ENCODE results near the gene CHURC1. TPM values are rescaled to one million over a fixed set of nuclear protein-coding genes. Genes with fewer than 3 reads are reported as not detected.

The CHURC1 gene
- total RNA-seq, 1 donor from 2014 or later, result 44.4 TPM

GRCh38 chr14:64934338-64934929, 20.2 kb downstream of the CHURC1 start:
- Mint-ChIP-seq H3K36me3 (ENCODE audit: low read depth) (peaks cover 72% of the 10 kb centered on the region), H3K27ac (peak overlapping the region; percentile 36), H3K4me3 (ENCODE audit: low read depth) (no peak overlapping the region), H3K9me3 (no peaks in the 10 kb centered on the region), H3K27me3 (ENCODE audit: low read depth) (no peaks in the 10 kb centered on the region), H3K4me1 (ENCODE audit: low read depth) (peaks cover 38% of the 10 kb centered on the region)
- intact Hi-C loops (cut with micrococcal nuclease), result no loop called here
- DNase-seq (ENCODE audit: low spot score), result no peak

- H3K4me1 Mint-ChIP-seq (ENCODE audit: low read depth), result peaks cover 32% of the 10 kb centered on the region
- H3K9me3 Mint-ChIP-seq, result no peaks in the 10 kb centered on the region
- intact Hi-C loops (cut with micrococcal nuclease), result no loop called here
- no peak overlapping the region for H3K4me3 Mint-ChIP-seq (ENCODE audit: low read depth)
- DNase-seq (ENCODE audit: low spot score), result no peak
- peak overlapping the region; percentile 56 for H3K27ac Mint-ChIP-seq
- no peaks in the 10 kb centered on the region for H3K27me3 Mint-ChIP-seq (ENCODE audit: low read depth)
- peaks cover 66% of the 10 kb centered on the region for H3K36me3 Mint-ChIP-seq (ENCODE audit: low read depth)
These were observed 21.3 kb downstream of the CHURC1 start for GRCh38 chr14:64935508-64935907.

- intact Hi-C loops (cut with micrococcal nuclease), result no loop called here
- H3K4me1 Mint-ChIP-seq (ENCODE audit: low read depth), result peaks cover 30% of the 10 kb centered on the region
- H3K9me3 Mint-ChIP-seq, result no peaks in the 10 kb centered on the region
- H3K27ac Mint-ChIP-seq, result no peak overlapping the region
- H3K4me3 Mint-ChIP-seq (ENCODE audit: low read depth), result no peak overlapping the region
- no peaks in the 10 kb centered on the region for H3K27me3 Mint-ChIP-seq (ENCODE audit: low read depth)
- DNase-seq (ENCODE audit: low spot score), result no peak
- H3K36me3 Mint-ChIP-seq (ENCODE audit: low read depth), result peaks cover 55% of the 10 kb centered on the region
These were observed 23.0 kb downstream of the CHURC1 start for GRCh38 chr14:64937171-64937820.

GRCh38 chr14:64937821-64938193, 23.6 kb downstream of the CHURC1 start:
- Mint-ChIP-seq H3K27ac (peak overlapping the region; percentile 7), H3K4me3 (ENCODE audit: low read depth) (no peak overlapping the region), H3K36me3 (ENCODE audit: low read depth) (peaks cover 50% of the 10 kb centered on the region), H3K9me3 (no peaks in the 10 kb centered on the region), H3K4me1 (ENCODE audit: low read depth) (peaks cover 31% of the 10 kb centered on the region), H3K27me3 (ENCODE audit: low read depth) (no peaks in the 10 kb centered on the region)
- intact Hi-C loops (cut with micrococcal nuclease), result no loop called here
- no peak for DNase-seq (ENCODE audit: low spot score)

GRCh38 chr14:64938972-64939816, 24.9 kb downstream of the CHURC1 start:
- peaks cover 44% of the 10 kb centered on the region for H3K36me3 Mint-ChIP-seq (ENCODE audit: low read depth)
- H3K4me1 Mint-ChIP-seq (ENCODE audit: low read depth), result peaks cover 37% of the 10 kb centered on the region
- H3K4me3 Mint-ChIP-seq (ENCODE audit: low read depth), result no peak overlapping the region
- no peaks in the 10 kb centered on the region for H3K9me3 Mint-ChIP-seq
- no peaks in the 10 kb centered on the region for H3K27me3 Mint-ChIP-seq (ENCODE audit: low read depth)
- H3K27ac Mint-ChIP-seq, result no peak overlapping the region
- intact Hi-C loops (cut with micrococcal nuclease), result no loop called here
- no peak for DNase-seq (ENCODE audit: low spot score)

- H3K4me1 Mint-ChIP-seq (ENCODE audit: low read depth), result peaks cover 31% of the 10 kb centered on the region
- intact Hi-C loops (cut with micrococcal nuclease), result no loop called here
- H3K9me3 Mint-ChIP-seq, result no peaks in the 10 kb centered on the region
- H3K27ac Mint-ChIP-seq, result no peak overlapping the region
- H3K36me3 Mint-ChIP-seq (ENCODE audit: low read depth), result peaks cover 38% of the 10 kb centered on the region
- no peaks in the 10 kb centered on the region for H3K27me3 Mint-ChIP-seq (ENCODE audit: low read depth)
- H3K4me3 Mint-ChIP-seq (ENCODE audit: low read depth), result no peak overlapping the region
- DNase-seq (ENCODE audit: low spot score), result no peak
These were observed 25.5 kb downstream of the CHURC1 start for GRCh38 chr14:64939817-64940190.

GRCh38 chr14:64940336-64940910, 26.2 kb downstream of the CHURC1 start:
- Mint-ChIP-seq H3K36me3 (ENCODE audit: low read depth) (peaks cover 36% of the 10 kb centered on the region), H3K4me3 (ENCODE audit: low read depth) (no peak overlapping the region), H3K27ac (no peak overlapping the region), H3K9me3 (no peaks in the 10 kb centered on the region), H3K27me3 (ENCODE audit: low read depth) (no peaks in the 10 kb centered on the region), H3K4me1 (ENCODE audit: low read depth) (peaks cover 27% of the 10 kb centered on the region)
- no peak for DNase-seq (ENCODE audit: low spot score)
- intact Hi-C loops (cut with micrococcal nuclease), result no loop called here

- peak within 1 kb of the TSS; percentile 18 for H3K27ac Mint-ChIP-seq
- H3K36me3 Mint-ChIP-seq (ENCODE audit: low read depth), result peaks cover 28% of the 10 kb centered on the region
- H3K9me3 Mint-ChIP-seq, result no peaks in the 10 kb centered on the region
- intact Hi-C loops (cut with micrococcal nuclease), result no loop called here
- no peak for DNase-seq (ENCODE audit: low spot score)
- H3K4me3 Mint-ChIP-seq (ENCODE audit: low read depth), result no peak within 1 kb of the TSS
- H3K4me1 Mint-ChIP-seq (ENCODE audit: low read depth), result peaks cover 17% of the 10 kb centered on the region
- H3K27me3 Mint-ChIP-seq (ENCODE audit: low read depth), result no peaks in the 10 kb centered on the region
These were observed 28.4 kb downstream of the CHURC1 start, which contains the start of gene GPX2 for GRCh38 chr14:64942531-64943111. Gene GPX2, minus strand, starts transcription at chr14:64942745. Its CDS starts 19 bp downstream, at chr14:64942726.

GRCh38 chr14:64943556-64943955, 29.3 kb downstream of the CHURC1 start:
- peaks cover 23% of the 10 kb centered on the region for H3K36me3 Mint-ChIP-seq (ENCODE audit: low read depth)
- DNase-seq (ENCODE audit: low spot score), result no peak
- H3K27ac Mint-ChIP-seq, result no peak overlapping the region
- peaks cover 12% of the 10 kb centered on the region for H3K4me1 Mint-ChIP-seq (ENCODE audit: low read depth)
- H3K27me3 Mint-ChIP-seq (ENCODE audit: low read depth), result no peaks in the 10 kb centered on the region
- intact Hi-C loops (cut with micrococcal nuclease), result no loop called here
- no peaks in the 10 kb centered on the region for H3K9me3 Mint-ChIP-seq
- H3K4me3 Mint-ChIP-seq (ENCODE audit: low read depth), result no peak overlapping the region

GRCh38 chr14:64944041-64944440, 29.8 kb downstream of the CHURC1 start:
- Mint-ChIP-seq H3K27ac (no peak overlapping the region), H3K4me1 (ENCODE audit: low read depth) (peaks cover 10% of the 10 kb centered on the region), H3K36me3 (ENCODE audit: low read depth) (peaks cover 18% of the 10 kb centered on the region), H3K9me3 (no peaks in the 10 kb centered on the region), H3K4me3 (ENCODE audit: low read depth) (no peak overlapping the region), H3K27me3 (ENCODE audit: low read depth) (no peaks in the 10 kb centered on the region)
- no peak for DNase-seq (ENCODE audit: low spot score)
- intact Hi-C loops (cut with micrococcal nuclease), result no loop called here

GRCh38 chr14:64944861-64945260, 30.6 kb downstream of the CHURC1 start:
- intact Hi-C loops (cut with micrococcal nuclease), result no loop called here
- no peak for DNase-seq (ENCODE audit: low spot score)
- H3K27me3 Mint-ChIP-seq (ENCODE audit: low read depth), result no peaks in the 10 kb centered on the region
- no peak overlapping the region for H3K4me3 Mint-ChIP-seq (ENCODE audit: low read depth)
- H3K9me3 Mint-ChIP-seq, result no peaks in the 10 kb centered on the region
- no peak overlapping the region for H3K27ac Mint-ChIP-seq
- H3K36me3 Mint-ChIP-seq (ENCODE audit: low read depth), result peaks cover 18% of the 10 kb centered on the region
- peaks cover 10% of the 10 kb centered on the region for H3K4me1 Mint-ChIP-seq (ENCODE audit: low read depth)

GRCh38 chr14:64945431-64946178, 31.4 kb downstream of the CHURC1 start:
- H3K4me3 Mint-ChIP-seq (ENCODE audit: low read depth), result no peak overlapping the region
- H3K27me3 Mint-ChIP-seq (ENCODE audit: low read depth), result no peaks in the 10 kb centered on the region
- no peaks in the 10 kb centered on the region for H3K9me3 Mint-ChIP-seq
- intact Hi-C loops (cut with micrococcal nuclease), result no loop called here
- peaks cover 17% of the 10 kb centered on the region for H3K36me3 Mint-ChIP-seq (ENCODE audit: low read depth)
- no peak overlapping the region for H3K27ac Mint-ChIP-seq
- H3K4me1 Mint-ChIP-seq (ENCODE audit: low read depth), result peaks cover 10% of the 10 kb centered on the region
- DNase-seq (ENCODE audit: low spot score), result no peak
